Measurements from ENCODE around the gene IGSF9.

The IGSF9 gene

GRCh38 chr1:159945483-159946241 is at the start of gene IGSF9:
Gene IGSF9 (minus strand): TSS chr1:159945613. CDS start chr1:159943454, 2,159 bp downstream.
- Histone ChIP-seq H4K20me1 (ENCODE audit: low read depth, low read length) (no peaks in the 10 kb centered on the region), H3K79me2 (ENCODE audit: insufficient read depth, low read length) (no peaks in the 10 kb centered on the region), H3K4me2 (ENCODE audit: low read depth, low read length, poor library complexity, severe bottlenecking) (no peak within 1 kb of the TSS), H2AFZ (ENCODE audit: low read depth, low read length, severe bottlenecking) (no peak within 1 kb of the TSS), H3K9ac (ENCODE audit: low read length) (no peak within 1 kb of the TSS), H3K4me3 (ENCODE audit: insufficient read depth, low read length, poor library complexity, severe bottlenecking) (no peak within 1 kb of the TSS), H3K27me3 (ENCODE audit: low read length) (no peaks in the 10 kb centered on the region), H3K27ac (ENCODE audit: low read depth, low read length) (no peak within 1 kb of the TSS), H3K9me3 (ENCODE audit: insufficient read depth, low read length) (no peaks in the 10 kb centered on the region), H3K9me2 (replicated peaks; ENCODE audit: insufficient read depth, low read length) (no peaks in the 10 kb centered on the region), H3K36me3 (ENCODE audit: low read length) (no peaks in the 10 kb centered on the region), H3F3A (ENCODE audit: insufficient read depth) (no peaks in the 10 kb centered on the region)
- TF ChIP-seq CTCF (IDR thresholded peaks at IDR 0.05; ENCODE audit: insufficient read depth, low read length, poor library complexity, severe bottlenecking) (no peak), EZH2phosphoT487 (conservative IDR thresholded peaks at IDR 0.05; ENCODE audit: low read length) (no peak)

GRCh38 chr1:159994896-159995295 is 49.5 kb upstream of the IGSF9 start:
- Histone ChIP-seq H3K36me3 (ENCODE audit: low read length) (no peaks in the 10 kb centered on the region), H3K27me3 (ENCODE audit: low read length) (no peaks in the 10 kb centered on the region), H3K9me3 (ENCODE audit: insufficient read depth, low read length) (no peaks in the 10 kb centered on the region), H3K9me2 (replicated peaks; ENCODE audit: insufficient read depth, low read length) (no peaks in the 10 kb centered on the region), H3K27ac (ENCODE audit: low read depth, low read length) (no peak overlapping the region), H3K9ac (ENCODE audit: low read length) (no peak overlapping the region), H3F3A (ENCODE audit: insufficient read depth) (no peaks in the 10 kb centered on the region), H3K79me2 (ENCODE audit: insufficient read depth, low read length) (no peaks in the 10 kb centered on the region), H3K4me2 (ENCODE audit: low read depth, low read length, poor library complexity, severe bottlenecking) (no peak overlapping the region), H2AFZ (ENCODE audit: low read depth, low read length, severe bottlenecking) (no peak overlapping the region), H3K4me3 (ENCODE audit: insufficient read depth, low read length, poor library complexity, severe bottlenecking) (no peak overlapping the region), H4K20me1 (ENCODE audit: low read depth, low read length) (no peaks in the 10 kb centered on the region)
- no peak for TF ChIP-seq EZH2phosphoT487 (conservative IDR thresholded peaks at IDR 0.05; ENCODE audit: low read length)
- no peak for TF ChIP-seq CTCF (IDR thresholded peaks at IDR 0.05; ENCODE audit: insufficient read depth, low read length, poor library complexity, severe bottlenecking)

GRCh38 chr1:159993911-159994310 is 48.5 kb upstream of the IGSF9 start:
- no peak overlapping the region for H3K4me3 ChIP-seq (ENCODE audit: insufficient read depth, low read length, poor library complexity, severe bottlenecking)
- no peak for TF ChIP-seq EZH2phosphoT487 (conservative IDR thresholded peaks at IDR 0.05; ENCODE audit: low read length)
- H3K36me3 ChIP-seq (ENCODE audit: low read length): no peaks in the 10 kb centered on the region
- H3K9me2 ChIP-seq (replicated peaks; ENCODE audit: insufficient read depth, low read length): no peaks in the 10 kb centered on the region
- H3F3A ChIP-seq (ENCODE audit: insufficient read depth): no peaks in the 10 kb centered on the region
- H3K9ac ChIP-seq (ENCODE audit: low read length): no peak overlapping the region
- H3K27me3 ChIP-seq (ENCODE audit: low read length): no peaks in the 10 kb centered on the region
- H3K27ac ChIP-seq (ENCODE audit: low read depth, low read length): no peak overlapping the region
- H3K4me2 ChIP-seq (ENCODE audit: low read depth, low read length, poor library complexity, severe bottlenecking): no peak overlapping the region
- H2AFZ ChIP-seq (ENCODE audit: low read depth, low read length, severe bottlenecking): no peak overlapping the region
- H3K9me3 ChIP-seq (ENCODE audit: insufficient read depth, low read length): no peaks in the 10 kb centered on the region
- H4K20me1 ChIP-seq (ENCODE audit: low read depth, low read length): no peaks in the 10 kb centered on the region
- no peaks in the 10 kb centered on the region for H3K79me2 ChIP-seq (ENCODE audit: insufficient read depth, low read length)

GRCh38 chr1:159992161-159992560 is 46.7 kb upstream of the IGSF9 start:
- no peak overlapping the region for H3K9ac ChIP-seq (ENCODE audit: low read length)
- no peaks in the 10 kb centered on the region for H3F3A ChIP-seq (ENCODE audit: insufficient read depth)
- H3K27ac ChIP-seq (ENCODE audit: low read depth, low read length): no peak overlapping the region
- H3K27me3 ChIP-seq (ENCODE audit: low read length): no peaks in the 10 kb centered on the region
- H3K36me3 ChIP-seq (ENCODE audit: low read length): no peaks in the 10 kb centered on the region
- no peaks in the 10 kb centered on the region for H3K79me2 ChIP-seq (ENCODE audit: insufficient read depth, low read length)
- no peak overlapping the region for H3K4me2 ChIP-seq (ENCODE audit: low read depth, low read length, poor library complexity, severe bottlenecking)
- no peak overlapping the region for H2AFZ ChIP-seq (ENCODE audit: low read depth, low read length, severe bottlenecking)
- no peak for TF ChIP-seq CTCF (IDR thresholded peaks at IDR 0.05; ENCODE audit: insufficient read depth, low read length, poor library complexity, severe bottlenecking)
- no peak for TF ChIP-seq EZH2phosphoT487 (conservative IDR thresholded peaks at IDR 0.05; ENCODE audit: low read length)
- no peaks in the 10 kb centered on the region for H4K20me1 ChIP-seq (ENCODE audit: low read depth, low read length)
- no peak overlapping the region for H3K4me3 ChIP-seq (ENCODE audit: insufficient read depth, low read length, poor library complexity, severe bottlenecking)
- no peaks in the 10 kb centered on the region for H3K9me3 ChIP-seq (ENCODE audit: insufficient read depth, low read length)
- H3K9me2 ChIP-seq (replicated peaks; ENCODE audit: insufficient read depth, low read length): no peaks in the 10 kb centered on the region

Measured in SU-DHL-6 (cell line).